H9 (cell line): ENCODE measurements around the gene AP1S3. TPM values are rescaled to one million over a fixed set of nuclear protein-coding genes. Genes with fewer than 3 reads are reported as not detected.

Experiments
- DNase-seq: peaks from one replicate; pipeline ENCODE4 v3.0.0-alpha.2; 2017
- H2AFZ ChIP-seq: one replicate; pipeline ENCODE4 v1.6.1; 2013; ENCODE audit warnings: mild to moderate bottlenecking, low read length, control low read depth, moderate library complexity
- H2AK5ac ChIP-seq: 2 replicates; pipeline ENCODE4 v1.6.1; 2013; ENCODE audit warnings: low read length, control low read depth, mixed read lengths; ENCODE audit not compliant: insufficient read length
- H2BK120ac ChIP-seq: one replicate; pipeline ENCODE4 v1.6.1; 2013; ENCODE audit warnings: low read depth, mild to moderate bottlenecking, low read length, control low read depth, inconsistent platforms; ENCODE audit not compliant: poor library complexity, severe bottlenecking
- H2BK12ac ChIP-seq: 2 replicates; pipeline ENCODE4 v1.6.1; 2013; ENCODE audit warnings: low read length, control low read depth, mixed read lengths, low read depth; ENCODE audit not compliant: insufficient read length
- H2BK15ac ChIP-seq: 2 replicates; pipeline ENCODE4 v1.6.1; 2013; ENCODE audit warnings: low read depth, low read length, control low read depth
- H2BK20ac ChIP-seq: one replicate; pipeline ENCODE4 v1.6.1; 2013; ENCODE audit warnings: low read depth, mild to moderate bottlenecking, low read length, control low read depth, inconsistent platforms; ENCODE audit not compliant: poor library complexity, severe bottlenecking
- H2BK5ac ChIP-seq: 2 replicates; pipeline ENCODE4 v1.6.1; 2013; ENCODE audit warnings: low read length, control low read depth, mixed read lengths; ENCODE audit not compliant: insufficient read length
- H3K14ac ChIP-seq: 2 replicates; pipeline ENCODE4 v1.6.1; 2013; ENCODE audit warnings: low read length, control low read depth; ENCODE audit not compliant: insufficient read depth
- H3K18ac ChIP-seq: 2 replicates; pipeline ENCODE4 v1.6.1; 2013; ENCODE audit warnings: low read depth, mild to moderate bottlenecking, mixed read lengths, low read length, control low read depth; ENCODE audit not compliant: insufficient read length
- H3K23ac ChIP-seq: 2 replicates; pipeline ENCODE4 v1.6.1; 2013; ENCODE audit warnings: low read length, control low read depth, mixed read lengths, low read depth; ENCODE audit not compliant: insufficient read length
- H3K23me2 ChIP-seq: 2 replicates; pipeline ENCODE4 v1.6.1; 2013; ENCODE audit warnings: low read depth, mild to moderate bottlenecking, mixed read lengths, low read length, control low read depth; ENCODE audit not compliant: insufficient read length, poor library complexity, severe bottlenecking
- H3K27ac ChIP-seq: 2 replicates; pipeline ENCODE4 v1.5.1; 2013; ENCODE audit warnings: low read length, control low read depth, mixed read lengths, low read depth; ENCODE audit not compliant: insufficient read length
- H3K27me3 ChIP-seq: 2 replicates; pipeline ENCODE4 v1.6.1; 2013; ENCODE audit warnings: low read length, control low read depth, inconsistent platforms; ENCODE audit not compliant: insufficient read depth
- H3K4ac ChIP-seq: 2 replicates; pipeline ENCODE4 v1.6.1; 2013; ENCODE audit warnings: low read depth, mild to moderate bottlenecking, control low read depth, inconsistent platforms, low read length, moderate library complexity
- H3K4me1 ChIP-seq: 2 replicates; pipeline ENCODE4 v1.6.1; 2013; ENCODE audit warnings: low read length, control low read depth, inconsistent platforms; ENCODE audit not compliant: insufficient read depth
- H3K4me2 ChIP-seq: 2 replicates; pipeline ENCODE4 v1.6.1; 2013; ENCODE audit warnings: low read length, control low read depth, mixed read lengths; ENCODE audit not compliant: insufficient read length, insufficient read depth
- H3K56ac ChIP-seq: 2 replicates; pipeline ENCODE4 v1.6.1; 2013; ENCODE audit warnings: low read depth, mild to moderate bottlenecking, mixed read lengths, low read length, control low read depth; ENCODE audit not compliant: insufficient read length
- H3K79me1 ChIP-seq: 2 replicates; pipeline ENCODE4 v1.6.1; 2013; ENCODE audit warnings: low read depth, mild to moderate bottlenecking, moderate library complexity, low read length, control low read depth, inconsistent platforms; ENCODE audit not compliant: insufficient read depth, poor library complexity, severe bottlenecking
- H3K79me2 ChIP-seq: 2 replicates; pipeline ENCODE4 v1.6.1; 2013; ENCODE audit warnings: low read length, control low read depth, inconsistent platforms; ENCODE audit not compliant: insufficient read depth
- H3K9ac ChIP-seq: 2 replicates; pipeline ENCODE4 v1.6.1; 2013; ENCODE audit warnings: low read length, control low read depth, mixed read lengths; ENCODE audit not compliant: insufficient read length; ENCODE audit errors: extremely low read depth
- H3K9me3 ChIP-seq: one replicate; pipeline ENCODE4 v1.6.1; 2013; ENCODE audit warnings: low read depth, low read length, inconsistent platforms; ENCODE audit not compliant: control insufficient read depth
- H3T11ph ChIP-seq: one replicate; pipeline ENCODE4 v1.6.1; 2013; ENCODE audit warnings: mild to moderate bottlenecking, low read length, control low read depth, inconsistent platforms
- H4K20me1 ChIP-seq: one replicate; pipeline ENCODE4 v1.6.1; 2013; ENCODE audit not compliant: control insufficient read depth, insufficient read length, insufficient read depth
- H4K5ac ChIP-seq: 2 replicates; pipeline ENCODE4 v1.6.1; 2013; ENCODE audit warnings: low read depth, mild to moderate bottlenecking, mixed read lengths, low read length, control low read depth; ENCODE audit not compliant: insufficient read length
- H4K8ac ChIP-seq: replicated peaks from 2 replicates; pipeline ENCODE4 v1.6.1; 2013; ENCODE audit warnings: low read length, control low read depth, mixed read lengths, low read depth; ENCODE audit not compliant: insufficient read length
- H4K91ac ChIP-seq: 2 replicates; pipeline ENCODE4 v1.6.1; 2013; ENCODE audit warnings: low read depth, mild to moderate bottlenecking, moderate library complexity, mixed read lengths, low read length, control low read depth; ENCODE audit not compliant: insufficient read length
- H3K27ac Mint-ChIP-seq, 3 experiments: 2 replicates in 2 of 3; 3 replicates in 1 of 3; pipeline ENCODE4 v1.8.0; 2020 to 2021; ENCODE audit warnings: mixed read lengths in 3 of 3, mild to moderate bottlenecking in 1 of 3, moderate library complexity in 1 of 3
- H3K27me3 Mint-ChIP-seq: 2 replicates; pipeline ENCODE4 v1.8.0; 2021; ENCODE audit warnings: low read depth, mild to moderate bottlenecking, moderate library complexity, mixed read lengths
- H3K36me3 Mint-ChIP-seq, 3 experiments: 2 replicates in 2 of 3; 3 replicates in 1 of 3; pipeline ENCODE4 v1.8.0; 2020 to 2021; ENCODE audit warnings: low read depth in 3 of 3, mixed read lengths in 3 of 3; ENCODE audit not compliant: insufficient read depth in 1 of 3
- H3K4me1 Mint-ChIP-seq, 2 experiments: 2 replicates each; pipeline ENCODE4 v1.8.0; 2020; ENCODE audit warnings: mixed read lengths in 2 of 2
- H3K4me3 Mint-ChIP-seq, 2 experiments: 2 replicates in 1 of 2; 3 replicates in 1 of 2; pipeline ENCODE4 v1.8.0; 2020 to 2021; ENCODE audit warnings: mild to moderate bottlenecking in 2 of 2, mixed read lengths in 2 of 2, moderate library complexity in 1 of 2
- H3K9me3 Mint-ChIP-seq, 2 experiments: 2 replicates in 1 of 2; 3 replicates in 1 of 2; pipeline ENCODE4 v1.8.0; 2020; ENCODE audit warnings: mild to moderate bottlenecking in 2 of 2, mixed read lengths in 2 of 2, moderate library complexity in 1 of 2
- CTCF ChIP-seq: fragments of 200-600 bp; sonication (generic); conservative IDR thresholded peaks from 3 replicates; pipeline ENCODE4 v1.8.0; 2021; ENCODE audit warnings: antibody characterized with exemption, mild to moderate bottlenecking
- WGBS: extraction: QIAGEN DNeasy Blood & Tissue Kit; methylation state at CpG from one replicate; pipeline ENCODE4 v1.1.7; 2013; ENCODE audit warnings: missing lambda C conversion rate, low lambda C conversion rate, mixed read lengths; ENCODE audit not compliant: insufficient read length; ENCODE audit errors: extremely low coverage; 5-methylcytosine and 5-hydroxymethylcytosine counted together
- long read RNA-seq: library from polyadenylated mRNA; unstranded; transcript quantifications from one replicate; pipeline ENCODE4 v2.0.0, GENCODE V29; 2020
- total RNA-seq: library from RNA; stranded (reverse); gene quantifications from 2 replicates; pipeline ENCODE4 v1.2.1, GENCODE V29; 2021

AP1S3 gene
- 8.7 and 11.0 TPM in 2 replicates for total RNA-seq
- long read RNA-seq, transcript AP1S3-203 (5 exons, 830 nt): major isoform, 24 of 31 reads
- long read RNA-seq, partial matches to known transcripts: 1 of 31 reads
- long read RNA-seq, other reads (novel, unspliced or antisense): 5 of 31 reads

- DNase-seq: peak; percentile 92
- peak within 1 kb of the TSS; percentile 91 to 98 for H3K4me3 Mint-ChIP-seq
- no peak within 1 kb of the TSS for H3K56ac ChIP-seq
- H3K4ac ChIP-seq: no peak within 1 kb of the TSS
- H2AK5ac ChIP-seq: no peak within 1 kb of the TSS
- H2BK20ac ChIP-seq: no peak within 1 kb of the TSS
- peak within 1 kb of the TSS; percentile 61 for H3K9ac ChIP-seq
- H3K4me1 Mint-ChIP-seq: peaks cover 31 to 32% of the 10 kb centered on the region in 2 experiments
- no peak for TF ChIP-seq CTCF
- H2BK12ac ChIP-seq: no peak within 1 kb of the TSS
- H3K4me2 ChIP-seq: peak within 1 kb of the TSS; percentile 77
- H3K9me3 Mint-ChIP-seq: no peaks in the 10 kb centered on the region
- no peaks in the 10 kb centered on the region for H4K20me1 ChIP-seq
- H3K27me3 ChIP-seq: no peaks in the 10 kb centered on the region
- H3K4me1 ChIP-seq: peaks cover 4% of the 10 kb centered on the region; the same call in 1 of the 2 replicates
- no peak within 1 kb of the TSS for H2AFZ ChIP-seq
- no peak within 1 kb of the TSS for H3K27ac ChIP-seq
- H2BK5ac ChIP-seq: no peak within 1 kb of the TSS
- peaks cover 6% of the 10 kb centered on the region for H3K27me3 Mint-ChIP-seq
- no peaks in the 10 kb centered on the region for H3K79me1 ChIP-seq
- H2BK120ac ChIP-seq: no peak within 1 kb of the TSS
- WGBS: no CpG with 5 or more reads among the region's 82 CpGs
- H3T11ph ChIP-seq: no peak within 1 kb of the TSS
- peak within 1 kb of the TSS; percentile 13 to 93 (median 90); a peak in 5 of 7 replicates for H3K27ac Mint-ChIP-seq
- no peak within 1 kb of the TSS for H4K8ac ChIP-seq
- no peak within 1 kb of the TSS for H4K91ac ChIP-seq
- peak within 1 kb of the TSS; percentile 85; the same call in 1 of the 2 replicates for H3K14ac ChIP-seq
- H2BK15ac ChIP-seq: no peak within 1 kb of the TSS
- H3K23me2 ChIP-seq: peaks cover 4% of the 10 kb centered on the region
- H4K5ac ChIP-seq: no peak within 1 kb of the TSS
- H3K9me3 ChIP-seq: no peaks in the 10 kb centered on the region
- H3K23ac ChIP-seq: no peak within 1 kb of the TSS
- H3K18ac ChIP-seq: no peak within 1 kb of the TSS
- peaks cover 3% of the 10 kb centered on the region; the same call in 1 of the 2 replicates for H3K79me2 ChIP-seq
- peaks cover 0 to 3% (median 2%) of the 10 kb centered on the region in 3 experiments; a peak in 1 of 7 replicates for H3K36me3 Mint-ChIP-seq
These were observed at the start of gene AP1S3 for GRCh38 chr2:223837287-223838061. Gene AP1S3 (minus strand): TSS chr2:223837582. CDS start chr2:223837450, 132 bp downstream.
